Stimulated activated CD4-positive, alpha-beta T cell treated with anti-CD3 and anti-CD28 coated beads, Interleukin-4, amount 100 ng/mL, for 1 hour (primary cell): ENCODE data around the gene AATF.

Experiments
- DNase-seq: peaks from one replicate; pipeline ENCODE4 v3.0.0-alpha.2; 2020

The AATF gene

DNA sequence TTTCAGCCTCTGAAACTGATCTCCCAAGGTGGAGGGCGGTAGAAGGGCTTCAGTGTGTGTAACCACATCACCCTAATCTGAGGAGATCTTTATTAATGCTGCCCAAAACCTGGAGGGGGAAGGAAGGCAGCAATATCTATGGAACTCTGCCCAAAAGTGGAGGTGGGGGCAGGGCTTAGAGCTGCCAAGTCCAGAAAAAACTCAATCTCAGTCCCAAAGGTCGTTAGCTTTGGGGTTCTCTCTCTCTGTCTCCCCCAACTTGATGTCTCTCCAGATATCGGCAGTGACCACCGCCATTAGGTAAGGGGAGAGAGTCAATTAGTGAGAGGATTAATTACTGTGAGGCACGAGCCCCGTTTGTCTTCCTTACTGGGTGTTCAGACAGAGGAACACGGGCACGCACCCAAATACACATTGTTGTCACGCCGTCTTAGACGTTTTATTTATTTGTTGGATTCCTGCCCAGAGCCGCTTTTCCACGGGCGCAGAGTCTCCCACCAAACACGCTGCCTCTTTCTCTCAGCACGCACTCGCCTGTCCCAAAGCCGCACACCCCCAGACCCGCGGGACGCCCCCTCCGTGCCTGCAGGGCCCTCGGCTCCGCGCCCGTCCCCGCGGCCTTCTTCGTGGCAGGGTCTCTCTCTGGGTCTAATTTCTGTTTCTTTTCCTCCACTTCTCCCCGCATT, 16.9 kb upstream of the AATF start:
- no peak for DNase-seq

DNA sequence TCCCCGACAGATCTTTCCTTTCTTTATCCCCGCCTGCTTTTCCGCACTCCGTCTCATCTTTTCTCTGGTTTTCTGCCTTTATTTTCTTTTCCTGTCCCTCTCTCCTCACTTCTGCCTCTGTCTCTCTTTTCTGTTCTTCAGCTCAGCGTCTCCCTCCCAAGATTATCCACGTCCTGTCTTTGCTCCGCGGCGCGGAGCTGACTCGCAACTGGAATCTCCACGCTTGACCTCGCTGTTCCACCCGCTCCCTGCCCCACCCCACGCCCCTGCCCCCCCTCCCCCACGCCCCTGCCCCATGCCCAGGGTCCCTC, 16.4 kb upstream of the AATF start:
- DNase-seq = no peak

DNA sequence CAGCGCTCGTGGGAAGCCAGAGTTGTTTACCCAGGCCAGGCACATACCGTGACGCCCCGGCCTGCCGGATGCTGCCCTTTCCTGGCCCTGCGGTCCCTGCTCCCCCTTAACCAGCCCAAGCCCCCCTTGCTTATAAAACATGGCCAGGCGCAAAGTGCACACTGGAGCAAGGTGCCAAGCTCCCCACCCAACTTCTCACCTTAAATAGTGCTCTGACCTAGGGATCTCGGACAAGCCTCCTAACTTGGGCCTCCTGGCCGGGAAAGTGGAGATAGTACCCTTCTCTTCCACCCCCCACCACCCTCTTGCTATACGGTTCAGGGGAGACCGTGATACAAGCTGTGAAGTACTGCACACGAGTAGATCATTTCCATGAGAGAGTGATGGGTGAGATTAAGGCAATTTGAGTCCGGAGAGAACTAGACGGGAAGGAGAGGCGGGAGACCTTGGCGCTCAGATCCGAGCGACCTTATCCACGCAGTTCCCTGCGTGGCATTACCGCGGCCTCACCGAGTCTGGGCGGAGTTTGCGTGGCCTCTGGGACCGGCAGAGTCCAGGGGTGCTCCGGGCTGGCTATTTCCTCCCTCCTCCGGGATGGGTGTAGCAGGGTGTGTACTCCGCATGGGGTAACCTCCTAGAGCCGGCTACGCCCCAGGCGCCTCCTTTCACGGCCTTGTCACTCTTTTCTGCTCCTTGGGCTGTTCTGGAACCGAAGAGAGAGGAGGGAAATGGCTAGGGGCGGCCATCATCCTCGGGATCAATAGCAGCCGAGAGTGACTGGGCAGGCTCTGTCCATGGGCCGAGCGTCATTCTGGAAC, 15.9 kb upstream of the AATF start:
- no peak for DNase-seq

GRCh38 chr17:36933512-36934143, 15.1 kb upstream of the AATF start:
- no peak for DNase-seq

- no peak for DNase-seq
Observed at GRCh38 chr17:36934144-36934691, 14.5 kb upstream of the AATF start.

GRCh38 chr17:36934692-36935630, 13.8 kb upstream of the AATF start:
- peak; percentile 31 for DNase-seq

GRCh38 chr17:36935671-36936454, 12.9 kb upstream of the AATF start:
- DNase-seq = no peak

GRCh38 chr17:36936455-36937000, 12.2 kb upstream of the AATF start:
- no peak for DNase-seq

DNA sequence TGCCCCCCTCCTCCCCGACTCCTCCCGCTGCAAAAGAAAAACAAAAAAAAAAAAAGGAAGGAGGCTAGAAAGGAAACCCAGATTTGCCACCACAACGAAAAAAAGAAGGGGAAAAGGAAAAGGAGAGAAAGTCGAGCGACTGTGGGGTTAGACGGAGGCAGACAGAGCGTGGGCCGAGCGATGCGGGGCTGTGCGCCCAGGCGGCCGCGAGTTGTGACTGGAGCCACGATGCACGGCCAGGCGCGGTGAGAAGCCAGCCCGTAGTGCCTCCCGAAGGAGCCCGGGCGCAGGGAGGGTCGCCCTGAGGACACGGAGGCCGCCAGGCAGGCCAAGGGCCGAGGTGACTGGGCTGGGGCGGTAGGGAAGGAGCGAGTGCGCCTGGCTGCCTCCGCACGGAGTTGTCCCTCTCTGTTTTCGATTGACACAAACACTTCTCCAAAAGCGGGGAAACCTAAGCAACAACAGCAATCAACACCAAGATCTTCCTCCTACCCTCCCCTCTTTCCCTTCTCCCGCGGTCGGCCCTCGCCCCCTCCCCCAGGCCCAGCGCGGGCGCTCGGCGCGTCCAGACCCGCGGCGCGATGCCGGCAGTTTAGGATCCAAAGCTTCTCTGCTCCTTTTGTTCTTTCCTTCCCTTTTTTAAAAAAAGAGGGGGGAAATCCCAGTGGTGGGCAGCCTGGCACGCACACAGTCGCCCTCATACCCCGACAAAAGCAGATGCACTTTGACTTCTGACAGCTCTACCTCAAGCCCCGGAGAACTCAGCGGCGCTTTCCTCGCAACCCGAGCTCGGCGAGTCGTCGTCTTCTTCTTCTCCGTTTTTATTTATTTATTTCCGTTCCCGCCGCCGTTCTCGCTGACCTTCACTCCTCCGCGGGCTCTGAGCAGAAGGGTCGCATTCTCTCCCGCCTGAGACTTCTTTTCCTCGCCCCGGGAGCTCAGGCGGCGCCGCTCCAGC, 11.5 kb upstream of the AATF start, which contains the start of gene LHX1:
Gene LHX1, plus strand, starts transcription at position 475 of the 958 bp plus-strand sequence. CDS start 723 bp downstream, outside the sequence.
- DNase-seq = no peak

DNA sequence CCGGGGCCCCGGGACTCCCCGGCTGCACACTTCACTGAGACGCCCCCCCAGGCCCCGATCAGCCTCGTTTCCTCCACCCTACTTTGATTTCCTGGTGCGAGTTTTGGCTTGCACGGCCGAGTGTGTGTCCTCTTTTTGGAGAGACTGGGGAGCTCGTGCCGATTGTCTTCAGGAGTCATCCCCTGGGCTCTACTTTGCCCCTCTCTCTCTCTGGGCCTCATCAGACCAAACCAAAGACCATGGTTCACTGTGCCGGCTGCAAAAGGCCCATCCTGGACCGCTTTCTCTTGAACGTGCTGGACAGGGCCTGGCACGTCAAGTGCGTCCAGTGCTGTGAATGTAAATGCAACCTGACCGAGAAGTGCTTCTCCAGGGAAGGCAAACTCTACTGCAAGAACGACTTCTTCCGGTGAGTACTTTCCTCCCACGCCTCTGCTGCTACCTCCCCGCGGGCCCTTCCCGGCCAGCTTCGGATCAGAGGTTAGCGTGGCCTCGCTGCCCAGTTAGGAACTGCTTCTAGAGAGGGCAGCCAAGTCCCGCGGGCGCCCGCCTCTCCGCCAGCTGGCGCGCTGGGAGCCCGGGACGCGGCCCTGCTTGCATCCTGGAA, 10.7 kb upstream of the AATF start:
- no peak for DNase-seq

DNA sequence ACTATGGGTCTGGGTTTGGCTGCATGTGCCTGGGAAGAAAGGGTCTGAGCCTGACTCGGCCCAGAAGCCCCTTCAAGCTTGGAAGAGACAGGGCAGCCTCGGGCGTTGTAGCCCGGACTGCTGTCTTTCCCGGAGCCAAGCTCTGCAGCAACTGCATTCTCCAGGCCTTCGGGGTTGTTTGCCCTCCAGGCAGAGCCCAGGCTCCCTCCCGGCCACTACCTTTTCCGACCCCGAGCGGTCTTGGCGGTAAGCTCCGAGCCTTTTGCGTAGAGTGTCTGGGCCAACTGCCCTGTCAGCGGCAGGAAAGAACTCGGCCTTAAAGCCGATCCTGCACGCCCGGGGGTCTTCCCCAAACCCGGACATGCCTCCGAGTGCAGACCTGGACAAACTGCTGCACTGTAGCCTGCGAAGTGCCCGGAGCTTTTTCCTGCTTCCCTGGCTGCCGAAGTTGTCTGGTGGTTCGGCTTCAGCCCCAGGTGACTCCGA, 10.1 kb upstream of the AATF start:
- no peak for DNase-seq

DNA sequence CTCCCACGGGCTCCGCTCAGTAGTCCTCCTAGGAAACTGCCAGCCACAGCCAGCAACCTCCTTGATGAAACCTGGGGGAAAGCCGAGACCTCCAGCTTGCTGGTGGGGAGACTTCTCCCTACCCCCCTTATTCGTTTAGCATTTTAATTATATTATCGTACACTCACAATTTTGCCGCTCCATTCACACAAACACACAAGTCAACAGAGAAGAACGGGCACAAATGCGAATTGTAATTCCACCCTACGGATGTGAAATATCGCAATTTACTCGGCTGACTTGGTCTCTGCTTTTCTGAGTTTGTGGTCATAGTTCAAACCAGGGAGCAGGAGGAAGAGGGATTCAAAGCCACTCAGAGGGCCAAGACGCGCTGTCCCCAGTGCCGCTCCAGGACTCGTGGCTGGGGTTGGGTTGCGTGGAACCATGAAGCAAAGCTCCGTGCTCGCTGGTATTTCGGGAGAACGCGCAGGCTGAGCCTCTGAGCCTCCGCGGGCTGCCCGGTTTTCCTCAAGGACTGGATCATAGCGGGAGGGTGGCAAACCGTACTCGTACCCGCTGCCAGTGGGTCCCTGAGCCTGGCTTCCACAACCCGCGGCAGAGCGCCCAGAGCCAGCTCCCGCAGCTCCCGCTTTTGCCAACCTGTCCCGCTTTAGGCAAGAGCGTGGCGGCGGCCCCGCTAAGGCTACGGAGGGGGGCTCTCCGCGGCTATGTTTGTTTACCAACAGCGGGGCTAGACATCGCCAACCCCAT, 9.5 kb upstream of the AATF start:
- DNase-seq = no peak

DNA sequence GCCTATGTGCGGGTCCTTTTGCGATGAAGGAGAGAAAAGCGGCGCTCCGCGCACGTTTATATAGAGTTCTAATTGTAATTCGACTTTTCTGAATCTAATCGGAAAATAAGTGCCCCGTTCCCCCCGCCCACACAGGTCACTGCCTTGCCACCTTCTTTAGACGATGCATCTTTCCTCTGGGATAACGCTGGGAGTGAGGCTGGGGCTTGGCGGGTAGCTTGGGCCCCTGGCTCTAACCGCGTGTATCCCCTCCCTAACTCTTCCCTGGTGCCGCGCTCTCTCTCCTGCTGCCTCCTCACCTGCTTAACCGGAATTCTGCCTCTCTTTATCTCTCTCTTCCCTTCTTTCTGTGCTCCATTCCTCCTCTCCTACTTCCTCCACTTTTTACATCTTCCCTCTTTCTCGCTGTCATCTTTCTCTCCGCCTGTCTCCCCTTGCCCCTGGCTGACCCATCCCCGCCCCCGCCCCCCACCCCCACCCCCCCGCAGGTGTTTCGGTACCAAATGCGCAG, 8.9 kb upstream of the AATF start:
- no peak for DNase-seq

DNA sequence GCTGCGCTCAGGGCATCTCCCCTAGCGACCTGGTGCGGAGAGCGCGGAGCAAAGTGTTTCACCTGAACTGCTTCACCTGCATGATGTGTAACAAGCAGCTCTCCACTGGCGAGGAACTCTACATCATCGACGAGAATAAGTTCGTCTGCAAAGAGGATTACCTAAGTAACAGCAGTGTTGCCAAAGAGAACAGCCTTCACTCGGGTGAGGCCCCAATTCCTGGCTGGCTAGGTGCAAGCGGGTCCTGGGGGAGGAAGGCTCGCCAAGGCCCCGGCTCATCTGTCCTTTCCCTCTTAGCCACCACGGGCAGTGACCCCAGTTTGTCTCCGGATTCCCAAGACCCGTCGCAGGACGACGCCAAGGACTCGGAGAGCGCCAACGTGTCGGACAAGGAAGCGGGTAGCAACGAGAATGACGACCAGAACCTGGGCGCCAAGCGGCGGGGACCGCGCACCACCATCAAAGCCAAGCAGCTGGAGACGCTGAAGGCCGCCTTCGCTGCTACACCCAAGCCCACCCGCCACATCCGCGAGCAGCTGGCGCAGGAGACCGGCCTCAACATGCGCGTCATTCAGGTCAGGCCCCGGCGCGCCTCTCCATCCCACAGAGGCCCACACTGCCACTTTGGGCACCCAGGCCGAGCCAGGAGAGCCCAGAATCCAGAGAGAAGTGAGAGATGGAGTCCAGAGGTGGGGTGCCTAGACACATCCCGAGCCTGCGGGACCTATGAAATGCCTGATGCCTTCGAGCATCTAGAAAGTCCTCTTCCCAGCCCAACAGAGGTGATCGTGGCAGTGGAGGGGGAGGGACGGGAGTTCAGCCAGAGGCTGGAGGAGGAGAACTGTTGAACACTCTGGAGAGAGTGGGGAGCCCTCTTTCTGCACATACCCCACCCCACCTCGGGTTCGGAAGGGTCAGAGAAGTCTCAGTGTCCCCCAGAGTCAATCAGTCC, 8.2 kb upstream of the AATF start:
- no peak for DNase-seq

- no peak for DNase-seq
Observed at GRCh38 chr17:36941265-36942010, 7.3 kb upstream of the AATF start.

GRCh38 chr17:36942019-36942599, 6.6 kb upstream of the AATF start:
- no peak for DNase-seq
